ENCODE results near the gene SNCG.
"Not testable (repeated sequence)": the region's sequence is repeated elsewhere in the genome, so short reads cannot be mapped to it uniquely, and the experiment has no call there.

The SNCG gene

GRCh38 chr10:86951184-86951761, 7.1 kb upstream of the SNCG start:
- no peaks in the 10 kb centered on the region for H3K36me3 ChIP-seq (ENCODE audit: insufficient read depth, low read length)
- no peak overlapping the region for H3K27ac ChIP-seq
- TF ChIP-seq FOXP2 (optimal IDR thresholded peaks at IDR 0.05; ENCODE audit: control extremely low read depth, extremely low read length, insufficient read depth): no peak
- no peak for TF ChIP-seq POLR2AphosphoS5 (IDR thresholded peaks at IDR 0.05; ENCODE audit: borderline replicate concordance, low read depth, low read length)
- no peak for TF ChIP-seq EZH2 (IDR thresholded peaks at IDR 0.05)
- no peak overlapping the region for H3K4me3 ChIP-seq
- DNase-seq (ENCODE audit: low read depth, low spot score): no peak
- H3K9ac ChIP-seq (ENCODE audit: insufficient read length): no peak overlapping the region
- no peaks in the 10 kb centered on the region for H3K9me3 ChIP-seq (ENCODE audit: low read depth, low read length)

DNA sequence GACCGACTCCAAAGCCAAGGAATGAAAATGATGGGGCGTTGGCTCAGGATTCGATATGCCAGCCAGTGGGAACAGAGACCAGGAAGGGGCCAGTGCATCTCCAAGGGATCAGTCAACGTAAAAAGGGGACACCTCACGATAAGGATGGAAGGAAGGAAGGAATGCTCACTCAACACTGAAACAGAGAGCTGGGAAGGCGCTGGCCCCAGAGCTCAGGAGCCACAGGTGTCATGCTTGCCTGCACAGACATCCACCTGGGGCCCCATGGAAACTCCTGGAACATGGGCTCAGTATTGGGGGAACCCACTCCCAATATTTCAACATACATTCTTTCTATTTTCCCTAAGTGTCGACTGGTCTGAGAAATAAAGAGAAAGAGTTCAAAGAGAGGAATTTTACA, 6.3 kb upstream of the SNCG start:
- TF ChIP-seq FOXP2 (optimal IDR thresholded peaks at IDR 0.05; ENCODE audit: control extremely low read depth, extremely low read length, insufficient read depth): no peak
- no peak for TF ChIP-seq POLR2AphosphoS5 (IDR thresholded peaks at IDR 0.05; ENCODE audit: borderline replicate concordance, low read depth, low read length)
- TF ChIP-seq EZH2 (IDR thresholded peaks at IDR 0.05): no peak
- H3K9me3 ChIP-seq (ENCODE audit: low read depth, low read length): no peaks in the 10 kb centered on the region
- no peaks in the 10 kb centered on the region for H3K36me3 ChIP-seq (ENCODE audit: insufficient read depth, low read length)
- no peak overlapping the region for H3K27ac ChIP-seq
- no peak overlapping the region for H3K4me3 ChIP-seq
- no peak for DNase-seq (ENCODE audit: low read depth, low spot score)
- H3K9ac ChIP-seq (ENCODE audit: insufficient read length): no peak overlapping the region

DNA sequence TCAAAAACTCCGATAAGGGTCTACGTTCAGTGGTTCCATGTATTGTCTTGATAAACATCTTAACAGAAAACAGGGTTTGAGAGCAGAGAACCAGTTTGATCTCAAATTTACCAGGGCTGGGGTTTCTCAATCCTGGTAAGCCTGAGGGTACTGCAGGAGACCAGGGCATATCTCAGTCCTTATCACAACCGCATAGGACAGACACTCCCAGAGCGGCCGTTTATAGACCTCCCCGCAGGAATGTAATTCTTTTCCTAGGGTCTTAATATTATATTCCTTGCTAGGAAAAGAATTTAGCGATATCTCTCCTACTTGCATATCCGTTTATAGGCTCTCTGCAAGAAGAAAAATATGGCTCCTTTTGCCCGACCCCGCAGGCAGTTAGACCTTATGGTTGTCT, 5.7 kb upstream of the SNCG start:
- not testable (repeated sequence) for H3K4me3 ChIP-seq; DNase-seq (ENCODE audit: low read depth, low spot score); H3K36me3 ChIP-seq (ENCODE audit: insufficient read depth, low read length); H3K9ac ChIP-seq (ENCODE audit: insufficient read length); H3K27ac ChIP-seq; H3K9me3 ChIP-seq (ENCODE audit: low read depth, low read length)

DNA sequence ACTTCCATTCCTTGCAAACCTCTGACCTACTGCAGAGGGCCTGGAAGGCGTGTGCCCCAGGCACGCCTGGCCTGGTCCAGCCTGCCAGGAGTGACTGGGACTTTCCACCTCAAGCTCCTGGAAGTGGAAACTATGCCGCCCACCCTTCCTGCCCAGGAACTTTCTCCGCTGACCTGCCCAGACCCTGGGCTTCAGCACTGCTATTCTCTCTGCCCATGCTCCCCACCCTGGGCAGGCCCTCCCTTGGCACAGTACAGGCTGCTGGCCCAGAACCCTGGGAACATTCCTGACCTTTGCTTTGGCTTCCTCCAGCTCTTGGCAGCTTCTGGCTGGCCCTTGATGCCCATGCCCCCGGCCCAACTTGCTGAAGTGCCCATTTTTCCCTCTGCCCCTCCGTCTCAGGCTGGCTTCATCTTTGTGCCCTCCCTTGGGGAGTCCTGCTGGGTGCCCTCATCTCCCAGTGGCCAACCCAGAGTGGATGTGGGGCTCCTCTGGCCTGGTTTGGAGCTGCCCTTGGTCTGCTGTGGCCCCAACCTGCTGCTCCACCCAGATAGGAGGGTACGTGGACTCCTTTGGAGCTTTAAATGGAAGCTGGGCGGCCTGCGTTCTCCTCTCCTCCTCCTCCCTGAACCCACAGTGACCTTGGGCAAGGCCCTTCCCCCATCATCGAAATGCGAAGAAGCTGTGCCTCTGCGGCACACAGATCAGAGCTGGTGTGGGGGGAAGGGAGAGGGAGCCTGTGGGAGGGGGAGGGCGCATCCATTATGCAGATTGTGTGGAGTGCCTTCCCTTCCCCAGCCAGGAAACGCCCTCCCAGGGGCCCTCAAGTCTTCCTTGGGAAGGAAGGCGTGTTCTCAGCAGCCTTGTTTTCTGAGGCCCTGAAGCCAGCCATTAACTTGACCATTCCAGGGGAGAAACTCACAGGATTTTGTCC, 4.4 kb upstream of the SNCG start:
- no peak for TF ChIP-seq EZH2 (IDR thresholded peaks at IDR 0.05)
- no peak for TF ChIP-seq FOXP2 (optimal IDR thresholded peaks at IDR 0.05; ENCODE audit: control extremely low read depth, extremely low read length, insufficient read depth)
- peak; percentile 31; the same call in 1 of the 2 replicates for TF ChIP-seq POLR2AphosphoS5 (IDR thresholded peaks at IDR 0.05; ENCODE audit: borderline replicate concordance, low read depth, low read length)
- no peaks in the 10 kb centered on the region for H3K36me3 ChIP-seq (ENCODE audit: insufficient read depth, low read length)
- DNase-seq (ENCODE audit: low read depth, low spot score): no peak
- H3K27ac ChIP-seq: peak overlapping the region; percentile 57; the same call in 1 of the 2 replicates
- H3K9me3 ChIP-seq (ENCODE audit: low read depth, low read length): no peaks in the 10 kb centered on the region
- no peak overlapping the region for H3K9ac ChIP-seq (ENCODE audit: insufficient read length)
- H3K4me3 ChIP-seq: peak overlapping the region; percentile 49

GRCh38 chr10:86954681-86955500, 3.5 kb upstream of the SNCG start:
- TF ChIP-seq POLR2AphosphoS5 (IDR thresholded peaks at IDR 0.05; ENCODE audit: borderline replicate concordance, low read depth, low read length) (no peak), FOXP2 (optimal IDR thresholded peaks at IDR 0.05; ENCODE audit: control extremely low read depth, extremely low read length, insufficient read depth) (no peak), EZH2 (IDR thresholded peaks at IDR 0.05) (no peak)
- no peaks in the 10 kb centered on the region for H3K36me3 ChIP-seq (ENCODE audit: insufficient read depth, low read length)
- H3K27ac ChIP-seq: peak overlapping the region; percentile 57; the same call in 1 of the 2 replicates
- DNase-seq (ENCODE audit: low read depth, low spot score): no peak
- H3K4me3 ChIP-seq: peak overlapping the region; percentile 49
- H3K9me3 ChIP-seq (ENCODE audit: low read depth, low read length): no peaks in the 10 kb centered on the region
- no peak overlapping the region for H3K9ac ChIP-seq (ENCODE audit: insufficient read length)

DNA sequence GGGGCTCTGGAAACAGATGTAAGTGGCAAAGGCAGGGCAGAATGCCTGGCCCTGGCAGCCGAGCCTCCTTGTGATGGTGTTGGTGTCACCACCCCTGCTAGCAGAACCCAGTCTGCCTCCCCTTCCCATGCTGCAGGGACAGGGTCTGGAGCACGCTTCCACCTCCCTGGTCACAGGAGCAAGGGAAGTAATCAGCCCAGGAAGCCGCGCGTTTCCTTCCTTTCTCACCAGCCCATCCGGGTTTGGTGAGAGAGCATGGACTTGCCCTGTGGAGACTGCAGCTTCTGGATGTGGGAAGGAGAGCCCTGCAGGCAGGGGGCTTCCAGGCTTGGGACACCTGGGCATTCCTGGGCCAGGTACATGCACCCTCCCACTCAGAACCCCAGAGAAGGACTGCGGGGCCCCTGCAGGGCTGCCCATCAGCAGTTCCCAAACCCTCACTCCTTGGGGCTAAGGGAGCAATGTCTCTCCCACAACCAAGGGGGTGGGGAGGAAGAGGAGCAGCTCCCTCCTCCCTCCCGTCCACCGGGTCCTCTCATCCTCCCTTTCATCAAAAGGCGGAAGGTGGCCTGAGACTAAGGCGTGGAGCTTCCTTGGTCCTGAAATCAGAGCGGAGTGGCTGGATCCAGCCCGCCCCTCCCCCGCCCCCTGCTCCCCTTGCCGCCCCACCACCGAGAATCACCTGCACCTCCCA, 2.8 kb upstream of the SNCG start:
- no peaks in the 10 kb centered on the region for H3K9me3 ChIP-seq (ENCODE audit: low read depth, low read length)
- no peak for DNase-seq (ENCODE audit: low read depth, low spot score)
- no peaks in the 10 kb centered on the region for H3K36me3 ChIP-seq (ENCODE audit: insufficient read depth, low read length)
- no peak overlapping the region for H3K9ac ChIP-seq (ENCODE audit: insufficient read length)
- H3K27ac ChIP-seq: no peak overlapping the region
- no peak overlapping the region for H3K4me3 ChIP-seq
- TF ChIP-seq POLR2AphosphoS5 (IDR thresholded peaks at IDR 0.05; ENCODE audit: borderline replicate concordance, low read depth, low read length): no peak

DNA sequence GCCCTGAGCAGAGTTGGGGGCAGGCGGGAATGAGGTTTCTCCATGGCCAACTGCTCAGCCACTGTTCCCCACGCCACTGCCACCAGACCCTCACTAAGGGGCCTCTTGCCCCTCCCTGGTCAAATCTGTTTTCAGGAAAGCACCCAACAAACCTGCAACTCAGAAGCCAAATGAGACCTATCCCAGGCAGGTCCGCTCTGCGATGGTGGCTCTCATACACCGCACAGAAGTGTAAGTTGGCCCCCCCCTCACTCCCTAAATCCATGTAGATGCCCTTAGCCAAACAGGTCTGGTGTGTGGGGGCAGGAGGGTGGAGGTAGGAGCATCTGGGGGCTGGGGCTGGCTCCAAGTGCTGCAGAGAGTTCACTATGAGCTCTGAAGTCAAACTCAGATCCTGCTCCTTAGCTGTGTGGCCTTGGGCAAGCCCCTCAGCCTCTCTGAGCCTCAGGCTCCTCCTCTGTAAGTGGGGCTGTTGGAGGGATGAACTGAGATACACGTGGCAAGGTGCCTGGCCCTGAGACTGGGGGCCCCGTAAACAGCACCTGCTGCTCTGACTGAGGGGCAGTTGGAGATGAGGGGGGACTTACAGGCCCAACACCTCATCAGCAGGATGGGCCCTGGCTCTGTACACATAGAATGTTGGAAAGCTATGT, 2.1 kb upstream of the SNCG start:
- no peaks in the 10 kb centered on the region for H3K36me3 ChIP-seq (ENCODE audit: insufficient read depth, low read length)
- TF ChIP-seq FOXP2 (optimal IDR thresholded peaks at IDR 0.05; ENCODE audit: control extremely low read depth, extremely low read length, insufficient read depth) (no peak), POLR2AphosphoS5 (IDR thresholded peaks at IDR 0.05; ENCODE audit: borderline replicate concordance, low read depth, low read length) (no peak), EZH2 (IDR thresholded peaks at IDR 0.05) (no peak)
- H3K4me3 ChIP-seq: no peak overlapping the region
- H3K9ac ChIP-seq (ENCODE audit: insufficient read length): no peak overlapping the region
- H3K9me3 ChIP-seq (ENCODE audit: low read depth, low read length): no peaks in the 10 kb centered on the region
- H3K27ac ChIP-seq: no peak overlapping the region
- DNase-seq (ENCODE audit: low read depth, low spot score): no peak
